Fibroblast of the conjunctiva (primary cell): ENCODE measurements around the gene POLDIP2.

ENCODE experiments used
- DNase-seq: peaks from one replicate; pipeline ENCODE4 v3.0.0-alpha.2; 2010; ENCODE audit warnings: low read depth

Gene POLDIP2

GRCh38 chr17:28357061-28357900 is at the start of gene POLDIP2:
Gene POLDIP2 (minus strand): TSS chr17:28357527. CDS start chr17:28357448, 79 bp downstream.
- DNase-seq: peak; percentile 87

GRCh38 chr17:28406473-28406814 is 49.1 kb upstream of the POLDIP2 start:
- no peak for DNase-seq

- DNase-seq: no peak
Measured at GRCh38 chr17:28405632-28406472, 48.5 kb upstream of the POLDIP2 start, which contains the start of gene SLC46A1. Gene SLC46A1 (minus strand): TSS chr17:28406212. CDS start chr17:28406114, 98 bp downstream.

GRCh38 chr17:28404812-28405570 is 47.7 kb upstream of the POLDIP2 start:
- DNase-seq: no peak

GRCh38 chr17:28404461-28404811 is 47.1 kb upstream of the POLDIP2 start:
- no peak for DNase-seq

- no peak for DNase-seq
Measured at GRCh38 chr17:28404007-28404406, 46.7 kb upstream of the POLDIP2 start.

- no peak for DNase-seq
Measured at GRCh38 chr17:28402844-28403243, 45.5 kb upstream of the POLDIP2 start.

GRCh38 chr17:28402224-28402630 is 44.9 kb upstream of the POLDIP2 start:
- DNase-seq: no peak

GRCh38 chr17:28399808-28400207 is 42.5 kb upstream of the POLDIP2 start:
- no peak for DNase-seq

GRCh38 chr17:28398280-28398981 is 41.1 kb upstream of the POLDIP2 start:
- DNase-seq: no peak

GRCh38 chr17:28397687-28398279 is 40.5 kb upstream of the POLDIP2 start:
- no peak for DNase-seq

GRCh38 chr17:28397275-28397674 is 39.9 kb upstream of the POLDIP2 start:
- DNase-seq: no peak

GRCh38 chr17:28396635-28397239 is 39.4 kb upstream of the POLDIP2 start:
- DNase-seq: no peak

GRCh38 chr17:28395968-28396367 is 38.6 kb upstream of the POLDIP2 start:
- no peak for DNase-seq

GRCh38 chr17:28395426-28395825 is 38.1 kb upstream of the POLDIP2 start:
- DNase-seq: no peak

GRCh38 chr17:28394337-28395116 is 37.2 kb upstream of the POLDIP2 start:
- no peak for DNase-seq

GRCh38 chr17:28392491-28392890 is 35.2 kb upstream of the POLDIP2 start:
- no peak for DNase-seq

GRCh38 chr17:28391401-28391800 is 34.1 kb upstream of the POLDIP2 start:
- no peak for DNase-seq

- DNase-seq: no peak
Measured at GRCh38 chr17:28390984-28391383, 33.7 kb upstream of the POLDIP2 start.

GRCh38 chr17:28390563-28390962 is 33.2 kb upstream of the POLDIP2 start:
- DNase-seq: no peak
